Measurements from ENCODE around the gene CAMK2A. TPM values are rescaled to one million over a fixed set of nuclear protein-coding genes. Genes with fewer than 3 reads are reported as not detected.

The CAMK2A gene
- total and polyA plus RNA-seq, 2 experiments from 2014 or later, result 0.18 TPM; not detected in 1

DNA sequence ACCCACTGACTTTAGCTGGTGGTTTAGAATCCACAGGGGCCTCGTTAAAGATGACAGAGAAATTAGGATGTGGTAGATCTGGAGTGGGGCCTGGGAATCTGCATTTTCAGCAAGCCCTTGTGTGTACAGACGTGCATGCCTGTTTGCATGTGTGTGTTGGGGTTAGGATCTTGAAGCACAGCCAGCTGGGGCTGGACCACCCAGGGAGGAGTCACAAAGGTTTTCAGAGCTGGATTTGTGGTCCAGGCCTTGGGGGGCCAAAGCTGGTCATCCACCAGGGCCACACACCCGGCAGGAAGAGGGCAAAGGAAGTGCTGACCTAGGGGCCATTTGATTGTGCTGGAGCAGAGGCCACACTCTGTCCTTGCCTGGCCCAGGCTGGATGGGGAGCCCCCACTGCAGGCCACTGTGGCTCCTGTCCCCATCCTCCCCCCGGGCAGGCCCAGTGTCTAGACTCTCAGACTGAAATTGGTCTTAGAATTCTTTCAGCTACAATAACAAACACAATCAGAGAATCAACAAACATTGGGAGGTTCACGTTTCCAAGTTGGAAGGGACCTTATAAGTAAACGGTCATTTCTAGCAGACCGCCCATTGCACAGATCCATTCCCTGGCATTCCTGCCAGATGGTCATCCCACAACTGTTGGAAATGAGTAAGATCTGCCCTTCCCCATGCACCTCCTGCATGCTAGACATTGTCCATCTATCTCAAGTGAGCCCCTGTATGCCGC lies 112.7 kb downstream of the CAMK2A start:
- H3K36me3 Mint-ChIP-seq (ENCODE audit: low read depth), result no peaks in the 10 kb centered on the region
- no peaks in the 10 kb centered on the region for H3K4me1 ChIP-seq (ENCODE audit: insufficient read depth)
- no peak for ATAC-seq

DNA sequence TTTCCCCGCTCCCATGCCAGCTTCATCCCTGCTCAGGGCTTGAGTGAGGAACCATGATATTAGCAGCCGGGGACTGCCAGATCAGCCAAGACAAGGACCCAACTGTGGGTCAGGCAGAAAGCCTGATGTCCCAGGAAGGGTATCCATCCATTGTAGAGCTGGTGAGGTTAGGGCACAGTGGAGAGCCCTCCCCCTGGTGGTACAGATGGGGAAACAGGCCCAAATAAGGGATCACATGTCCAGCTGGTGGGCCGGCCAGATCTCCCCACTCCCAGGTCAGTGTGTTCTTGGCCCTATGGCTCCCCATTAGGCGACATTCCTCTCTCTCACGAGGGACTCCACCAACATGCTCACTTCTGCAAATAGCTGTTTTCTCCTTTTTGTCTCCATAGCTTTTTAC lies 114.0 kb downstream of the CAMK2A start:
- no peak overlapping the region for H3K27ac Mint-ChIP-seq
- Histone ChIP-seq H3K9me2 (ENCODE audit: insufficient read depth) (no peaks in the 10 kb centered on the region), H3K27me3 (ENCODE audit: insufficient read depth) (peaks cover 7% of the 10 kb centered on the region), H3K4me3 (no peak overlapping the region), H3K27ac (ENCODE audit: low read depth) (no peak overlapping the region), H2AFZ (no peak overlapping the region), H3K36me3 (ENCODE audit: insufficient read depth) (no peaks in the 10 kb centered on the region), H3K79me2 (replicated peaks; ENCODE audit: insufficient read depth) (no peaks in the 10 kb centered on the region), H4K20me1 (replicated peaks; ENCODE audit: insufficient read depth) (no peaks in the 10 kb centered on the region), H3K4me1 (ENCODE audit: insufficient read depth) (no peaks in the 10 kb centered on the region), H3F3A (replicated peaks; ENCODE audit: low read depth) (no peaks in the 10 kb centered on the region), H3K4me2 (no peak overlapping the region)
- H3K27me3 Mint-ChIP-seq (ENCODE audit: insufficient read depth, low read depth, poor library complexity), result peaks cover 25% of the 10 kb centered on the region
- DNase-seq (ENCODE audit: low spot score) (peak; percentile 83), ATAC-seq (peak; percentile 98)
- H3K9me3 Mint-ChIP-seq, result no peaks in the 10 kb centered on the region
- H3K36me3 Mint-ChIP-seq (ENCODE audit: low read depth), result no peaks in the 10 kb centered on the region
- H3K4me3 Mint-ChIP-seq, result no peak overlapping the region
- no peak for TF ChIP-seq EZH2 (IDR thresholded peaks at IDR 0.05; ENCODE audit: low read depth, unreplicated experiment)
- TF ChIP-seq, protein P1, sequence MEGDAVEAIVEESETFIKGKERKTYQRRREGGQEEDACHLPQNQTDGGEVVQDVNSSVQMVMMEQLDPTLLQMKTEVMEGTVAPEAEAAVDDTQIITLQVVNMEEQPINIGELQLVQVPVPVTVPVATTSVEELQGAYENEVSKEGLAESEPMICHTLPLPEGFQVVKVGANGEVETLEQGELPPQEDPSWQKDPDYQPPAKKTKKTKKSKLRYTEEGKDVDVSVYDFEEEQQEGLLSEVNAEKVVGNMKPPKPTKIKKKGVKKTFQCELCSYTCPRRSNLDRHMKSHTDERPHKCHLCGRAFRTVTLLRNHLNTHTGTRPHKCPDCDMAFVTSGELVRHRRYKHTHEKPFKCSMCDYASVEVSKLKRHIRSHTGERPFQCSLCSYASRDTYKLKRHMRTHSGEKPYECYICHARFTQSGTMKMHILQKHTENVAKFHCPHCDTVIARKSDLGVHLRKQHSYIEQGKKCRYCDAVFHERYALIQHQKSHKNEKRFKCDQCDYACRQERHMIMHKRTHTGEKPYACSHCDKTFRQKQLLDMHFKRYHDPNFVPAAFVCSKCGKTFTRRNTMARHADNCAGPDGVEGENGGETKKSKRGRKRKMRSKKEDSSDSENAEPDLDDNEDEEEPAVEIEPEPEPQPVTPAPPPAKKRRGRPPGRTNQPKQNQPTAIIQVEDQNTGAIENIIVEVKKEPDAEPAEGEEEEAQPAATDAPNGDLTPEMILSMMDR (conservative IDR thresholded peaks at IDR 0.05; ENCODE audit: low read depth in 2 of 2), result peak; percentile 68 to 88
- peaks cover 7% of the 10 kb centered on the region; the same call in 2 of the 3 replicates for H3K4me1 Mint-ChIP-seq

More for the DNA sequence above, 112.7 kb downstream of the CAMK2A start:
- Mint-ChIP-seq H3K27me3 (ENCODE audit: insufficient read depth, low read depth, poor library complexity) (peaks cover 17% of the 10 kb centered on the region), H3K27ac (no peak overlapping the region), H3K4me1 (peaks cover 7% of the 10 kb centered on the region; the same call in 2 of the 3 replicates), H3K4me3 (no peak overlapping the region), H3K9me3 (no peaks in the 10 kb centered on the region)
- DNase-seq (ENCODE audit: low spot score), result no peak
- no peak overlapping the region for H3K27ac ChIP-seq (ENCODE audit: low read depth)
- no peaks in the 10 kb centered on the region for H3F3A ChIP-seq (replicated peaks; ENCODE audit: low read depth)
- no peak overlapping the region for H2AFZ ChIP-seq
- H3K36me3 ChIP-seq (ENCODE audit: insufficient read depth), result no peaks in the 10 kb centered on the region
- H3K9me2 ChIP-seq (ENCODE audit: insufficient read depth), result no peaks in the 10 kb centered on the region
- no peaks in the 10 kb centered on the region for H4K20me1 ChIP-seq (replicated peaks; ENCODE audit: insufficient read depth)
- H3K79me2 ChIP-seq (replicated peaks; ENCODE audit: insufficient read depth), result no peaks in the 10 kb centered on the region
- H3K4me2 ChIP-seq, result no peak overlapping the region
- H3K4me3 ChIP-seq, result no peak overlapping the region
- no peaks in the 10 kb centered on the region for H3K27me3 ChIP-seq (ENCODE audit: insufficient read depth)
- TF ChIP-seq CREB1 (CRISPR knock-in tag; IDR thresholded peaks at IDR 0.05; ENCODE audit: low read depth), result no peak
- TF ChIP-seq ZNF114 (CRISPR knock-in tag; IDR thresholded peaks at IDR 0.05), result no peak

DNA sequence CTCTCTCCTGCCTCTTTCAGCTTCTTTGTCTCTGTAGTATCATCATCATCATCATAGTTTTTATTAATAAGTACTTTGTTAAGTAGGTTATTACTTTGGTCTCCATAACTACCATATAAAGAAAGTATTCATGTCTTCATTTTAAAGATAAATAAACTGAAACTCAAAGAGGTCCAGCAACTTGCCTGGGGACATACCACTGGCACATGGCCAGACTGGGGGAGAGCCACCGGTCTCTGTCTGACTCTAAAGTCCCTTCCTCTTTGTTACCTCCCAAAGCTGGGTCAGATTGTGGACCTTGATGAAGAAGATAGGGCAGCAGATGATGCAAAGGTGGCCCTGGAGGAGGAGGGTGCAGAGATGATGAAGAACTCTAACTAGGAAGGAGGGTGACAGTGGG lies 114.5 kb downstream of the CAMK2A start:
- H3K27me3 Mint-ChIP-seq (ENCODE audit: insufficient read depth, low read depth, poor library complexity), result peaks cover 29% of the 10 kb centered on the region
- no peaks in the 10 kb centered on the region for H3K36me3 Mint-ChIP-seq (ENCODE audit: low read depth)
- Histone ChIP-seq H3K4me2 (no peak overlapping the region), H3K27me3 (ENCODE audit: insufficient read depth) (peaks cover 12% of the 10 kb centered on the region), H2AFZ (0 out of 2 replicates have a peak overlapping the region, but pooled peaks have one; percentile 38), H3K36me3 (ENCODE audit: insufficient read depth) (no peaks in the 10 kb centered on the region), H3K79me2 (replicated peaks; ENCODE audit: insufficient read depth) (no peaks in the 10 kb centered on the region), H3K4me3 (no peak overlapping the region), H3K27ac (ENCODE audit: low read depth) (no peak overlapping the region), H3K9me2 (ENCODE audit: insufficient read depth) (no peaks in the 10 kb centered on the region), H3F3A (replicated peaks; ENCODE audit: low read depth) (no peaks in the 10 kb centered on the region), H4K20me1 (replicated peaks; ENCODE audit: insufficient read depth) (no peaks in the 10 kb centered on the region), H3K4me1 (ENCODE audit: insufficient read depth) (no peaks in the 10 kb centered on the region)
- DNase-seq (ENCODE audit: low spot score) (no peak), ATAC-seq (no peak)
- H3K27ac Mint-ChIP-seq, result no peak overlapping the region
- H3K4me1 Mint-ChIP-seq, result peaks cover 7% of the 10 kb centered on the region; the same call in 2 of the 3 replicates
- no peak overlapping the region for H3K4me3 Mint-ChIP-seq
- peaks cover 2% of the 10 kb centered on the region; the same call in 1 of the 3 replicates for H3K9me3 Mint-ChIP-seq
- TF ChIP-seq ZNF331 (CRISPR knock-in tag; IDR thresholded peaks at IDR 0.05; ENCODE audit: low read depth), result no peak
- no peak for TF ChIP-seq POLR2AphosphoS5 (IDR thresholded peaks at IDR 0.05; ENCODE audit: low read depth)
- no peak for TF ChIP-seq CREB1 (CRISPR knock-in tag; IDR thresholded peaks at IDR 0.05; ENCODE audit: low read depth)
- TF ChIP-seq EZH2phosphoT487 (IDR thresholded peaks at IDR 0.05; ENCODE audit: unreplicated experiment), result no peak
- TF ChIP-seq, protein P2, sequence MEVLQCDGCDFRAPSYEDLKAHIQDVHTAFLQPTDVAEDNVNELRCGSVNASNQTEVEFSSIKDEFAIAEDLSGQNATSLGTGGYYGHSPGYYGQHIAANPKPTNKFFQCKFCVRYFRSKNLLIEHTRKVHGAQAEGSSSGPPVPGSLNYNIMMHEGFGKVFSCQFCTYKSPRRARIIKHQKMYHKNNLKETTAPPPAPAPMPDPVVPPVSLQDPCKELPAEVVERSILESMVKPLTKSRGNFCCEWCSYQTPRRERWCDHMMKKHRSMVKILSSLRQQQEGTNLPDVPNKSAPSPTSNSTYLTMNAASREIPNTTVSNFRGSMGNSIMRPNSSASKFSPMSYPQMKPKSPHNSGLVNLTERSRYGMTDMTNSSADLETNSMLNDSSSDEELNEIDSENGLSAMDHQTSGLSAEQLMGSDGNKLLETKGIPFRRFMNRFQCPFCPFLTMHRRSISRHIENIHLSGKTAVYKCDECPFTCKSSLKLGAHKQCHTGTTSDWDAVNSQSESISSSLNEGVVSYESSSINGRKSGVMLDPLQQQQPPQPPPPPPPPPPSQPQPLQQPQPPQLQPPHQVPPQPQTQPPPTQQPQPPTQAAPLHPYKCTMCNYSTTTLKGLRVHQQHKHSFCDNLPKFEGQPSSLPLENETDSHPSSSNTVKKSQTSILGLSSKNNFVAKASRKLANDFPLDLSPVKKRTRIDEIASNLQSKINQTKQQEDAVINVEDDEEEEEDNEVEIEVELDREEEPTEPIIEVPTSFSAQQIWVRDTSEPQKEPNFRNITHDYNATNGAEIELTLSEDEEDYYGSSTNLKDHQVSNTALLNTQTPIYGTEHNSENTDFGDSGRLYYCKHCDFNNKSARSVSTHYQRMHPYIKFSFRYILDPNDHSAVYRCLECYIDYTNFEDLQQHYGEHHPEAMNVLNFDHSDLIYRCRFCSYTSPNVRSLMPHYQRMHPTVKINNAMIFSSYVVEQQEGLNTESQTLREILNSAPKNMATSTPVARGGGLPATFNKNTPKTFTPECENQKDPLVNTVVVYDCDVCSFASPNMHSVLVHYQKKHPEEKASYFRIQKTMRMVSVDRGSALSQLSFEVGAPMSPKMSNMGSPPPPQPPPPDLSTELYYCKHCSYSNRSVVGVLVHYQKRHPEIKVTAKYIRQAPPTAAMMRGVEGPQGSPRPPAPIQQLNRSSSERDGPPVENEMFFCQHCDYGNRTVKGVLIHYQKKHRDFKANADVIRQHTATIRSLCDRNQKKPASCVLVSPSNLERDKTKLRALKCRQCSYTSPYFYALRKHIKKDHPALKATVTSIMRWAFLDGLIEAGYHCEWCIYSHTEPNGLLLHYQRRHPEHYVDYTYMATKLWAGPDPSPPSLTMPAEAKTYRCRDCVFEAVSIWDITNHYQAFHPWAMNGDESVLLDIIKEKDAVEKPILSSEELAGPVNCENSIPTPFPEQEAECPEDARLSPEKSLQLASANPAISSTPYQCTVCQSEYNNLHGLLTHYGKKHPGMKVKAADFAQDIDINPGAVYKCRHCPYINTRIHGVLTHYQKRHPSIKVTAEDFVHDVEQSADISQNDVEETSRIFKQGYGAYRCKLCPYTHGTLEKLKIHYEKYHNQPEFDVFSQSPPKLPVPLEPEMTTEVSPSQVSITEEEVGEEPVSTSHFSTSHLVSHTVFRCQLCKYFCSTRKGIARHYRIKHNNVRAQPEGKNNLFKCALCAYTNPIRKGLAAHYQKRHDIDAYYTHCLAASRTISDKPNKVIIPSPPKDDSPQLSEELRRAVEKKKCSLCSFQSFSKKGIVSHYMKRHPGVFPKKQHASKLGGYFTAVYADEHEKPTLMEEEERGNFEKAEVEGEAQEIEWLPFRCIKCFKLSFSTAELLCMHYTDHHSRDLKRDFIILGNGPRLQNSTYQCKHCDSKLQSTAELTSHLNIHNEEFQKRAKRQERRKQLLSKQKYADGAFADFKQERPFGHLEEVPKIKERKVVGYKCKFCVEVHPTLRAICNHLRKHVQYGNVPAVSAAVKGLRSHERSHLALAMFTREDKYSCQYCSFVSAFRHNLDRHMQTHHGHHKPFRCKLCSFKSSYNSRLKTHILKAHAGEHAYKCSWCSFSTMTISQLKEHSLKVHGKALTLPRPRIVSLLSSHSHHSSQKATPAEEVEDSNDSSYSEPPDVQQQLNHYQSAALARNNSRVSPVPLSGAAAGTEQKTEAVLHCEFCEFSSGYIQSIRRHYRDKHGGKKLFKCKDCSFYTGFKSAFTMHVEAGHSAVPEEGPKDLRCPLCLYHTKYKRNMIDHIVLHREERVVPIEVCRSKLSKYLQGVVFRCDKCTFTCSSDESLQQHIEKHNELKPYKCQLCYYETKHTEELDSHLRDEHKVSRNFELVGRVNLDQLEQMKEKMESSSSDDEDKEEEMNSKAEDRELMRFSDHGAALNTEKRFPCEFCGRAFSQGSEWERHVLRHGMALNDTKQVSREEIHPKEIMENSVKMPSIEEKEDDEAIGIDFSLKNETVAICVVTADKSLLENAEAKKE (CRISPR knock-in tag; IDR thresholded peaks at IDR 0.05), result no peak
